Neutrophil (primary cell): ENCODE data around the gene FAM114A2.

Experiments used
- H3K27ac ChIP-seq: fragments of 200-600 bp; sonication (generic); 2 replicates; pipeline ENCODE4 v1.5.1; 2016; ENCODE audit warnings: mild to moderate bottlenecking, moderate library complexity
- H3K27me3 ChIP-seq: fragments of 200-600 bp; sonication (generic); 2 replicates; pipeline ENCODE4 v1.6.0; 2016; ENCODE audit warnings: mild to moderate bottlenecking
- H3K36me3 ChIP-seq: fragments of 200-600 bp; sonication (generic); 2 replicates; pipeline ENCODE4 v1.5.1; 2017
- H3K4me1 ChIP-seq, 2 experiments: fragments of 200-600 bp in 1 of 2; sonication (generic) in 1 of 2; 1 replicate in 1 of 2; 2 replicates in 1 of 2; pipeline versions ENCODE4 v1.5.1 to v1.6.1; 2013 to 2016; ENCODE audit warnings: low read depth in 1 of 2, low read length in 1 of 2, mild to moderate bottlenecking in 1 of 2, moderate library complexity in 1 of 2; ENCODE audit not compliant: control insufficient read depth in 1 of 2, insufficient read depth in 1 of 2
- H3K4me3 ChIP-seq, 2 experiments: fragments of 200-600 bp in 1 of 2; sonication (generic) in 1 of 2; 1 replicate in 1 of 2; 2 replicates in 1 of 2; pipeline ENCODE4 v1.5.1; 2013 to 2016; ENCODE audit warnings: low read depth in 1 of 2, low read length in 1 of 2, mild to moderate bottlenecking in 1 of 2, moderate library complexity in 1 of 2
- H3K9me3 ChIP-seq: fragments of 200-600 bp; sonication (generic); 2 replicates; pipeline ENCODE4 v1.5.1; 2016
- CTCF ChIP-seq: fragments of 200-600 bp; sonication (generic); IDR thresholded peaks from 2 replicates; pipeline ENCODE4 v1.5.1; 2016; ENCODE audit warnings: antibody characterized with exemption

Gene FAM114A2

GRCh38 chr5:154010660-154011059, 28.1 kb downstream of the FAM114A2 start:
- Histone ChIP-seq H3K9me3 (no peaks in the 10 kb centered on the region), H3K4me3 (no peak overlapping the region), H3K36me3 (peaks cover 32% of the 10 kb centered on the region), H3K27me3 (no peaks in the 10 kb centered on the region), H3K4me1 (no peaks in the 10 kb centered on the region), H3K27ac (no peak overlapping the region)
- no peak for TF ChIP-seq CTCF

- Histone ChIP-seq H3K27me3 (no peaks in the 10 kb centered on the region), H3K4me1 (no peaks in the 10 kb centered on the region), H3K27ac (no peak overlapping the region), H3K9me3 (no peaks in the 10 kb centered on the region), H3K4me3 (no peak overlapping the region), H3K36me3 (peaks cover 40% of the 10 kb centered on the region)
- no peak for TF ChIP-seq CTCF
Observed at GRCh38 chr5:154005648-154006047, 33.1 kb downstream of the FAM114A2 start.

GRCh38 chr5:154002511-154003020, 36.1 kb downstream of the FAM114A2 start:
- Histone ChIP-seq H3K9me3 (no peaks in the 10 kb centered on the region), H3K36me3 (peaks cover 33% of the 10 kb centered on the region), H3K4me1 (no peaks in the 10 kb centered on the region), H3K4me3 (no peak overlapping the region), H3K27ac (no peak overlapping the region), H3K27me3 (no peaks in the 10 kb centered on the region)
- no peak for TF ChIP-seq CTCF

GRCh38 chr5:154002093-154002492, 36.6 kb downstream of the FAM114A2 start:
- Histone ChIP-seq H3K36me3 (peaks cover 38% of the 10 kb centered on the region), H3K27me3 (no peaks in the 10 kb centered on the region), H3K27ac (no peak overlapping the region), H3K9me3 (no peaks in the 10 kb centered on the region), H3K4me3 (no peak overlapping the region), H3K4me1 (no peaks in the 10 kb centered on the region)
- no peak for TF ChIP-seq CTCF

- Histone ChIP-seq H3K27me3 (no peaks in the 10 kb centered on the region), H3K4me3 (no peak overlapping the region), H3K9me3 (no peaks in the 10 kb centered on the region), H3K27ac (no peak overlapping the region), H3K4me1 (no peaks in the 10 kb centered on the region), H3K36me3 (peaks cover 42% of the 10 kb centered on the region)
- no peak for TF ChIP-seq CTCF
Observed at GRCh38 chr5:154000703-154001102, 38.0 kb downstream of the FAM114A2 start.

GRCh38 chr5:153999995-154000394, 38.7 kb downstream of the FAM114A2 start:
- Histone ChIP-seq H3K27ac (no peak overlapping the region), H3K4me1 (no peaks in the 10 kb centered on the region), H3K4me3 (no peak overlapping the region), H3K9me3 (no peaks in the 10 kb centered on the region), H3K36me3 (peaks cover 42% of the 10 kb centered on the region), H3K27me3 (no peaks in the 10 kb centered on the region)
- no peak for TF ChIP-seq CTCF
